ENCODE measurements around the gene LRRC47.

DNA sequence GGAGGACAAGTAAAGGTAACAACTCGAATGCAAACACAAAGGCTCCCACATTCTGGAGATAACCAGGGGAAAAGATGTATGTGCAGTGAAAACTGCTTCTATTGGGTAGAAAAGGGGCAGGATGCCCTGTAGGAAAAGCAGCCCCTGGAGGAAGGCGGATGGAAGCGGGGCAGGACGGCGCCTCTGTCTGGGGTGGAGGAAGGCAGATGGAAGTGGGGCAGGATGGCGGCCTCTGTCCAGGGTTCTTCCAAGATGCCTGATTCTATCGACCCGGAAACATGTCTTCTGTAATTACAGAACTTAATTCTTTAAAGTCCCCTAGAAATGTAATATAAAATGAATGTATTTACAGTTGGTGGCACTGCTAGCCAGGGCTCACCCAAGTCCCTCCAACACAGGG is 24.0 kb upstream of the LRRC47 start:
- TF ChIP-seq GATA3 (IDR thresholded peaks at IDR 0.05; ENCODE audit: low read depth, low read length): no peak
- TF ChIP-seq GATA2 (IDR thresholded peaks at IDR 0.05; ENCODE audit: low read depth, low read length): no peak
